Measurements from ENCODE around the gene PEX5L. TPM values are rescaled to one million over a fixed set of nuclear protein-coding genes. Genes with fewer than 3 reads are reported as not detected.

PEX5L gene
- total RNA-seq, 1 experiment from 2014 or later = 3.2 TPM

GRCh38 chr3:179871782-179872181, 165.0 kb downstream of the PEX5L start (continued):
- TF ChIP-seq, protein P1, sequence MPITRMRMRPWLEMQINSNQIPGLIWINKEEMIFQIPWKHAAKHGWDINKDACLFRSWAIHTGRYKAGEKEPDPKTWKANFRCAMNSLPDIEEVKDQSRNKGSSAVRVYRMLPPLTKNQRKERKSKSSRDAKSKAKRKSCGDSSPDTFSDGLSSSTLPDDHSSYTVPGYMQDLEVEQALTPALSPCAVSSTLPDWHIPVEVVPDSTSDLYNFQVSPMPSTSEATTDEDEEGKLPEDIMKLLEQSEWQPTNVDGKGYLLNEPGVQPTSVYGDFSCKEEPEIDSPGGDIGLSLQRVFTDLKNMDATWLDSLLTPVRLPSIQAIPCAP (CRISPR knock-in tag; IDR thresholded peaks at IDR 0.05) = no peak
- TF ChIP-seq ZSCAN18 (CRISPR knock-in tag; IDR thresholded peaks at IDR 0.05) = no peak

- H3K4me1 Mint-ChIP-seq = peaks cover 30% of the 10 kb centered on the region
- DNase-seq (ENCODE audit: low spot score) (no peak), ATAC-seq (no peak; the same call in 1 of the 2 replicates)
- no peaks in the 10 kb centered on the region for H3K36me3 Mint-ChIP-seq
- no peaks in the 10 kb centered on the region for H3K27me3 Mint-ChIP-seq (ENCODE audit: low read depth)
- TF ChIP-seq, protein P2, sequence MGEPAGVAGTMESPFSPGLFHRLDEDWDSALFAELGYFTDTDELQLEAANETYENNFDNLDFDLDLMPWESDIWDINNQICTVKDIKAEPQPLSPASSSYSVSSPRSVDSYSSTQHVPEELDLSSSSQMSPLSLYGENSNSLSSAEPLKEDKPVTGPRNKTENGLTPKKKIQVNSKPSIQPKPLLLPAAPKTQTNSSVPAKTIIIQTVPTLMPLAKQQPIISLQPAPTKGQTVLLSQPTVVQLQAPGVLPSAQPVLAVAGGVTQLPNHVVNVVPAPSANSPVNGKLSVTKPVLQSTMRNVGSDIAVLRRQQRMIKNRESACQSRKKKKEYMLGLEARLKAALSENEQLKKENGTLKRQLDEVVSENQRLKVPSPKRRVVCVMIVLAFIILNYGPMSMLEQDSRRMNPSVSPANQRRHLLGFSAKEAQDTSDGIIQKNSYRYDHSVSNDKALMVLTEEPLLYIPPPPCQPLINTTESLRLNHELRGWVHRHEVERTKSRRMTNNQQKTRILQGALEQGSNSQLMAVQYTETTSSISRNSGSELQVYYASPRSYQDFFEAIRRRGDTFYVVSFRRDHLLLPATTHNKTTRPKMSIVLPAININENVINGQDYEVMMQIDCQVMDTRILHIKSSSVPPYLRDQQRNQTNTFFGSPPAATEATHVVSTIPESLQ (CRISPR knock-in tag; IDR thresholded peaks at IDR 0.05) = no peak
- TF ChIP-seq SMAD4 (CRISPR knock-in tag; IDR thresholded peaks at IDR 0.05) = no peak
- no peak for TF ChIP-seq NFE2L1 (CRISPR knock-in tag; IDR thresholded peaks at IDR 0.05)
- TF ChIP-seq FOXJ3 (CRISPR knock-in tag; IDR thresholded peaks at IDR 0.05; ENCODE audit: borderline replicate concordance) = no peak
- no peak for TF ChIP-seq MYBL2 (CRISPR knock-in tag; IDR thresholded peaks at IDR 0.05)
- no peak for TF ChIP-seq SP1 (CRISPR knock-in tag; conservative IDR thresholded peaks at IDR 0.05)
- no peak for TF ChIP-seq KAT7 (CRISPR knock-in tag; IDR thresholded peaks at IDR 0.05; ENCODE audit: borderline replicate concordance)
- no peak for TF ChIP-seq ZNF121 (CRISPR knock-in tag; IDR thresholded peaks at IDR 0.05)
- TF ChIP-seq FOXK1 (CRISPR knock-in tag; IDR thresholded peaks at IDR 0.05) = no peak
- TF ChIP-seq ARID4B (CRISPR knock-in tag; IDR thresholded peaks at IDR 0.05; ENCODE audit: borderline replicate concordance) = no peak
- TF ChIP-seq, protein P3, sequence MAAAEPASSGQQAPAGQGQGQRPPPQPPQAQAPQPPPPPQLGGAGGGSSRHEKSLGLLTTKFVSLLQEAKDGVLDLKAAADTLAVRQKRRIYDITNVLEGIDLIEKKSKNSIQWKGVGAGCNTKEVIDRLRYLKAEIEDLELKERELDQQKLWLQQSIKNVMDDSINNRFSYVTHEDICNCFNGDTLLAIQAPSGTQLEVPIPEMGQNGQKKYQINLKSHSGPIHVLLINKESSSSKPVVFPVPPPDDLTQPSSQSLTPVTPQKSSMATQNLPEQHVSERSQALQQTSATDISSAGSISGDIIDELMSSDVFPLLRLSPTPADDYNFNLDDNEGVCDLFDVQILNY (CRISPR knock-in tag; IDR thresholded peaks at IDR 0.05) = no peak
- TF ChIP-seq CDX4 (CRISPR knock-in tag; IDR thresholded peaks at IDR 0.05; ENCODE audit: borderline replicate concordance) = no peak
- ChIA-PET POLR2A (no interaction called here), CTCF (interaction anchor here (1.2 to 1.5 kb wide), 3 partner anchors 17 to 92 kb away, joined by 3 to 4 read pairs (median 3); no protein-coding TSS in a partner anchor)
- H3K4me3 Mint-ChIP-seq = no peak overlapping the region
- H3K9me3 Mint-ChIP-seq = peaks cover 7% of the 10 kb centered on the region
- H3K27ac Mint-ChIP-seq = no peak overlapping the region
These were observed 168.0 kb downstream of the PEX5L start for GRCh38 chr3:179868715-179869114.

Measured in WTC11 (cell line).